ENCODE data around the gene CCT8. TPM values are rescaled to one million over a fixed set of nuclear protein-coding genes. Genes with fewer than 3 reads are reported as not detected.

The CCT8 gene
- total and polyA plus RNA-seq, 10 of the 15 experiments (the other 5 are each of a cell fraction or from before 2014, with no cell fraction given), result 321 to 696 (median 471) TPM

DNA sequence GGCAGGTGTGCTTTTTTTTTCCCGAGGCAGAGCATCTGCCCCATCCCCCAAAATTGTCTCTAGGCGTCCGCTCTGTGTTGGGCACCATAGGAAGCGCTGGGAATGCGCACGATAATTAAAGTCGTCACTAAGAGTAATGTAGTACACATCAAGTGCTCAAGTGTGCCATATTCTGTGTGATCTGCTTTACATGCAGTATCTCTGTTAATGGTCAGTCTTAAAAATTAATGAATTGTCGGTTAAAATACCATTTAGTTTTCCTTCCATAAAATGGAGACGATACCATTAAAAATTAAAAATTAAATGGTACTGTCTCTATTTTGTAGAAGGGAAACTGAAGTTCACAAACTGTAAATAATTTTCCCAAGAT, 544 bp upstream of the CCT8 start (continued):
- no peak for TF ChIP-seq ZBTB4 (CRISPR knock-in tag; IDR thresholded peaks at IDR 0.05)
- no peak for TF ChIP-seq EGR1 (IDR thresholded peaks at IDR 0.05; ENCODE audit: borderline replicate concordance in 1 of 2, low read depth in 2 of 2, low read length in 2 of 2)
- TF ChIP-seq POLR2AphosphoS5 (IDR thresholded peaks at IDR 0.05; ENCODE audit: low read length), result no peak
- no peak for TF ChIP-seq STAT3 (IDR thresholded peaks at IDR 0.05; ENCODE audit: low read depth, low read length)
- no peak for TF ChIP-seq ATF3 (IDR thresholded peaks at IDR 0.05; ENCODE audit: borderline replicate concordance, extremely low read depth, low read depth, low read length)
- no peak for TF ChIP-seq ZNF622 (IDR thresholded peaks at IDR 0.05)
- no peak for TF ChIP-seq TAF1 (IDR thresholded peaks at IDR 0.05; ENCODE audit: borderline replicate concordance, low read depth, low read length)
- no peak for TF ChIP-seq RELB (IDR thresholded peaks at IDR 0.05; ENCODE audit: low read depth)
- no peak for TF ChIP-seq SUZ12 (IDR thresholded peaks at IDR 0.05; ENCODE audit: unreplicated experiment)
- TF ChIP-seq, protein P1, sequence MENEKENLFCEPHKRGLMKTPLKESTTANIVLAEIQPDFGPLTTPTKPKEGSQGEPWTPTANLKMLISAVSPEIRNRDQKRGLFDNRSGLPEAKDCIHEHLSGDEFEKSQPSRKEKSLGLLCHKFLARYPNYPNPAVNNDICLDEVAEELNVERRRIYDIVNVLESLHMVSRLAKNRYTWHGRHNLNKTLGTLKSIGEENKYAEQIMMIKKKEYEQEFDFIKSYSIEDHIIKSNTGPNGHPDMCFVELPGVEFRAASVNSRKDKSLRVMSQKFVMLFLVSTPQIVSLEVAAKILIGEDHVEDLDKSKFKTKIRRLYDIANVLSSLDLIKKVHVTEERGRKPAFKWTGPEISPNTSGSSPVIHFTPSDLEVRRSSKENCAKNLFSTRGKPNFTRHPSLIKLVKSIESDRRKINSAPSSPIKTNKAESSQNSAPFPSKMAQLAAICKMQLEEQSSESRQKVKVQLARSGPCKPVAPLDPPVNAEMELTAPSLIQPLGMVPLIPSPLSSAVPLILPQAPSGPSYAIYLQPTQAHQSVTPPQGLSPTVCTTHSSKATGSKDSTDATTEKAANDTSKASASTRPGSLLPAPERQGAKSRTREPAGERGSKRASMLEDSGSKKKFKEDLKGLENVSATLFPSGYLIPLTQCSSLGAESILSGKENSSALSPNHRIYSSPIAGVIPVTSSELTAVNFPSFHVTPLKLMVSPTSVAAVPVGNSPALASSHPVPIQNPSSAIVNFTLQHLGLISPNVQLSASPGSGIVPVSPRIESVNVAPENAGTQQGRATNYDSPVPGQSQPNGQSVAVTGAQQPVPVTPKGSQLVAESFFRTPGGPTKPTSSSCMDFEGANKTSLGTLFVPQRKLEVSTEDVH (IDR thresholded peaks at IDR 0.05; ENCODE audit: low read depth, partially characterized antibody), result no peak
- TF ChIP-seq RBBP5 (conservative IDR thresholded peaks at IDR 0.05), result no peak
- TF ChIP-seq, protein P2, sequence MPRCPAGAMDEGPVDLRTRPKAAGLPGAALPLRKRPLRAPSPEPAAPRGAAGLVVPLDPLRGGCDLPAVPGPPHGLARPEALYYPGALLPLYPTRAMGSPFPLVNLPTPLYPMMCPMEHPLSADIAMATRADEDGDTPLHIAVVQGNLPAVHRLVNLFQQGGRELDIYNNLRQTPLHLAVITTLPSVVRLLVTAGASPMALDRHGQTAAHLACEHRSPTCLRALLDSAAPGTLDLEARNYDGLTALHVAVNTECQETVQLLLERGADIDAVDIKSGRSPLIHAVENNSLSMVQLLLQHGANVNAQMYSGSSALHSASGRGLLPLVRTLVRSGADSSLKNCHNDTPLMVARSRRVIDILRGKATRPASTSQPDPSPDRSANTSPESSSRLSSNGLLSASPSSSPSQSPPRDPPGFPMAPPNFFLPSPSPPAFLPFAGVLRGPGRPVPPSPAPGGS (IDR thresholded peaks at IDR 0.05; ENCODE audit: borderline replicate concordance, insufficient read depth, low read depth, low read length, poor library complexity, severe bottlenecking), result no peak
- no peak for TF ChIP-seq BHLHE40 (IDR thresholded peaks at IDR 0.05; ENCODE audit: borderline replicate concordance in 1 of 2, low read depth in 2 of 2, low read length in 1 of 2)
- no peak for TF ChIP-seq SMAD1 (IDR thresholded peaks at IDR 0.05; ENCODE audit: low read depth, partially characterized antibody)
- no peak for TF ChIP-seq ZNF207 (IDR thresholded peaks at IDR 0.05; ENCODE audit: borderline replicate concordance)
- no peak for TF ChIP-seq SMC3 (IDR thresholded peaks at IDR 0.05; ENCODE audit: borderline replicate concordance, low read length)
- no peak for TF ChIP-seq USF1 (IDR thresholded peaks at IDR 0.05; ENCODE audit: borderline replicate concordance, extremely low read length, insufficient read depth, low read depth, low read length)
